Upper lobe of left lung (tissue), 4 donors: ENCODE data around the gene CTNNBIP1.

Experiments
- EP300 ChIP-seq, 4 donors: sonication (generic); formaldehyde crosslinking; IDR thresholded peaks; one replicate each; pipeline ENCODE4 v1.5.1; 2017; ENCODE audit warnings: antibody characterized with exemption in 4 of 4, control low read depth in 2 of 4
- POLR2A ChIP-seq, 4 donors: fragments of 450-650 bp; IDR thresholded peaks; one replicate each; pipeline ENCODE4 v1.5.1; 2016 to 2017; ENCODE audit warnings: antibody characterized with exemption in 4 of 4, mild to moderate bottlenecking in 2 of 4
- POLR2AphosphoS5 ChIP-seq, 2 donors: sonication (generic); formaldehyde crosslinking; IDR thresholded peaks; one replicate each; pipeline ENCODE4 v1.5.1; 2017; ENCODE audit warnings: antibody characterized with exemption in 2 of 2
- TF ChIP-seq, protein P1 (sequence below), 6 experiments: fragments of 450-650 bp in 4 of 6; fragments of 200-600 bp in 2 of 6; sonication (generic) in 2 of 6; IDR thresholded peaks; one replicate each; pipeline ENCODE4 v1.5.1; 2016 to 2019; ENCODE audit warnings: antibody characterized with exemption in 6 of 6

DNA sequence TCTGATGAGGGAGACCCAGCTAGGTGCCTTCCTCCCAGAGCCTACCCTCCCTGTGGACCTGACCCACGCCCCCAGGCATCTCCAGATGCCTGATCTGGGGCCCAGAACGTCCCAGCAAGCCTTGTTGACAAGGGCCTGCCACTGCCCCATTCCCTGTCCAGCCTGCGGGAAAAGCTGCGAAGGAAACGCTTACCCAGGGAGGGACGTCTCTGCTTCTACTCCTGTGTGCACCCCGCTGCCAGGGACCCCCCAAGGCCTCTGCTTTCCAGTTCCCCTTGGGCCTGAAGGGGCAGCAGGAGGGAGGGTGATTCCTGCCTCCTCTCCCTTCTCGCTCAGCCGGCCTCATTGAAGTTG lies 74.7 kb downstream of the CTNNBIP1 start:
- TF ChIP-seq, protein P1, sequence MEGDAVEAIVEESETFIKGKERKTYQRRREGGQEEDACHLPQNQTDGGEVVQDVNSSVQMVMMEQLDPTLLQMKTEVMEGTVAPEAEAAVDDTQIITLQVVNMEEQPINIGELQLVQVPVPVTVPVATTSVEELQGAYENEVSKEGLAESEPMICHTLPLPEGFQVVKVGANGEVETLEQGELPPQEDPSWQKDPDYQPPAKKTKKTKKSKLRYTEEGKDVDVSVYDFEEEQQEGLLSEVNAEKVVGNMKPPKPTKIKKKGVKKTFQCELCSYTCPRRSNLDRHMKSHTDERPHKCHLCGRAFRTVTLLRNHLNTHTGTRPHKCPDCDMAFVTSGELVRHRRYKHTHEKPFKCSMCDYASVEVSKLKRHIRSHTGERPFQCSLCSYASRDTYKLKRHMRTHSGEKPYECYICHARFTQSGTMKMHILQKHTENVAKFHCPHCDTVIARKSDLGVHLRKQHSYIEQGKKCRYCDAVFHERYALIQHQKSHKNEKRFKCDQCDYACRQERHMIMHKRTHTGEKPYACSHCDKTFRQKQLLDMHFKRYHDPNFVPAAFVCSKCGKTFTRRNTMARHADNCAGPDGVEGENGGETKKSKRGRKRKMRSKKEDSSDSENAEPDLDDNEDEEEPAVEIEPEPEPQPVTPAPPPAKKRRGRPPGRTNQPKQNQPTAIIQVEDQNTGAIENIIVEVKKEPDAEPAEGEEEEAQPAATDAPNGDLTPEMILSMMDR (IDR thresholded peaks at IDR 0.05): no peak
- no peak for TF ChIP-seq POLR2A (IDR thresholded peaks at IDR 0.05)
- TF ChIP-seq EP300 (IDR thresholded peaks at IDR 0.05): no peak
- TF ChIP-seq POLR2AphosphoS5 (IDR thresholded peaks at IDR 0.05): no peak
